IMR-90 (cell line): ENCODE measurements around the gene ACYP1. TPM values are rescaled to one million over a fixed set of nuclear protein-coding genes. Genes with fewer than 3 reads are reported as not detected.

Experiments used
- ATAC-seq: fragments of 200-7000 bp; cut with Tn5 transposase; 2 replicates; pipeline ENCODE4 v1.9.1; 2020; ENCODE audit warnings: low read depth, mild to moderate bottlenecking, moderate library complexity
- BruUV-seq: library from RNA; stranded (reverse); fragments of 400-500 nt; replicated peaks from 2 replicates; lab custom pipeline; 2021; lab: Mats Ljungman, UMichigan
- CTCF ChIA-PET: fragments of 300-600 bp; formaldehyde crosslinking; extraction: SDS; loops from one replicate; lab custom pipeline; 2021; ENCODE audit warnings: antibody characterized with exemption; lab: Yijun Ruan, JAX
- POLR2A ChIA-PET: fragments of 300-600 bp; sonication (Branson Sonifier 250); formaldehyde crosslinking; loops from one replicate; lab custom pipeline; 2022; ENCODE audit warnings: antibody characterized with exemption; ENCODE audit not compliant: unreplicated experiment; lab: Charles Lee
- DNase-seq: peaks from one replicate; pipeline ENCODE4 v3.0.0; 2013
- H2AFZ ChIP-seq: replicated peaks from 2 replicates; pipeline ENCODE3; 2013; ENCODE audit warnings: low read length, mild to moderate bottlenecking; ENCODE audit not compliant: poor library complexity
- H2AK5ac ChIP-seq: 2 replicates; pipeline ENCODE4 v1.6.1; 2013; ENCODE audit warnings: low read depth, low read length, inconsistent platforms
- H2AK9ac ChIP-seq: replicated peaks from 2 replicates; pipeline ENCODE3; 2013; ENCODE audit warnings: mild to moderate bottlenecking, low read depth, low read length, moderate library complexity; ENCODE audit not compliant: poor library complexity
- H2BK120ac ChIP-seq: 2 replicates; pipeline ENCODE4 v1.6.1; 2013; ENCODE audit warnings: low read depth, low read length, inconsistent platforms
- H2BK15ac ChIP-seq: 3 replicates; pipeline ENCODE4 v1.6.1; 2013; ENCODE audit warnings: low read depth, low read length, inconsistent platforms
- H2BK20ac ChIP-seq: 2 replicates; pipeline ENCODE4 v1.6.1; 2013; ENCODE audit warnings: low read depth, mild to moderate bottlenecking, inconsistent platforms, low read length, moderate library complexity
- H2BK5ac ChIP-seq: 2 replicates; pipeline ENCODE4 v1.6.1; 2013; ENCODE audit warnings: mild to moderate bottlenecking, low read depth, low read length, inconsistent platforms; ENCODE audit not compliant: poor library complexity, severe bottlenecking
- H3K14ac ChIP-seq: replicated peaks from 2 replicates; pipeline ENCODE4 v1.6.1; 2013; ENCODE audit warnings: low read depth, low read length, inconsistent platforms
- H3K18ac ChIP-seq: 2 replicates; pipeline ENCODE4 v1.6.1; 2013; ENCODE audit warnings: low read depth, low read length, control low read depth
- H3K23ac ChIP-seq: 2 replicates; pipeline ENCODE4 v1.6.1; 2013; ENCODE audit warnings: low read depth, low read length, inconsistent platforms
- H3K27ac ChIP-seq: 2 replicates; pipeline ENCODE4 v1.5.1; 2013; ENCODE audit warnings: mild to moderate bottlenecking, control low read depth, low read length; ENCODE audit not compliant: insufficient read depth
- H3K27me3 ChIP-seq: 2 replicates; pipeline ENCODE4 v1.6.1; 2013; ENCODE audit warnings: low read length; ENCODE audit not compliant: control insufficient read depth, insufficient read depth
- H3K36me3 ChIP-seq: 2 replicates; pipeline ENCODE4 v1.6.1; 2013; ENCODE audit warnings: low read length, mixed read lengths; ENCODE audit not compliant: control insufficient read depth, insufficient read depth
- H3K4ac ChIP-seq: 2 replicates; pipeline ENCODE4 v1.6.1; 2013; ENCODE audit warnings: low read depth, low read length, inconsistent platforms
- H3K4me1 ChIP-seq: 2 replicates; pipeline ENCODE4 v1.6.1; 2013; ENCODE audit warnings: low read length, mixed read lengths; ENCODE audit not compliant: control insufficient read depth, insufficient read depth
- H3K4me2 ChIP-seq: 2 replicates; pipeline ENCODE4 v1.6.1; 2013; ENCODE audit warnings: low read depth, mild to moderate bottlenecking, control low read depth, low read length, moderate library complexity
- H3K4me3 ChIP-seq: 2 replicates; pipeline ENCODE4 v1.5.1; 2013; ENCODE audit warnings: low read depth, mild to moderate bottlenecking, control low read depth, low read length, moderate library complexity; ENCODE audit not compliant: insufficient read depth
- H3K56ac ChIP-seq: 2 replicates; pipeline ENCODE4 v1.6.1; 2013; ENCODE audit warnings: low read length, inconsistent platforms; ENCODE audit not compliant: insufficient read depth; ENCODE audit errors: extremely low read depth
- H3K79me1 ChIP-seq, 2 experiments: 2 replicates each; pipeline ENCODE4 v1.6.1; 2013; ENCODE audit warnings: low read length in 2 of 2, inconsistent platforms in 1 of 2, low read depth in 1 of 2
- H3K9ac ChIP-seq: 2 replicates; pipeline ENCODE4 v1.6.1; 2013; ENCODE audit warnings: low read depth, low read length, control low read depth
- H3K9me1 ChIP-seq: 2 replicates; pipeline ENCODE4 v1.6.1; 2013; ENCODE audit warnings: low read length, inconsistent platforms; ENCODE audit not compliant: insufficient read depth
- H3K9me3 ChIP-seq: 2 replicates; pipeline ENCODE4 v1.6.1; 2013; ENCODE audit warnings: low read length; ENCODE audit not compliant: control insufficient read depth, insufficient read depth
- H4K20me1 ChIP-seq: 2 replicates; pipeline ENCODE4 v1.6.1; 2013; ENCODE audit warnings: low read length, inconsistent platforms; ENCODE audit not compliant: insufficient read depth
- H4K5ac ChIP-seq: 2 replicates; pipeline ENCODE4 v1.6.1; 2013; ENCODE audit warnings: mild to moderate bottlenecking, low read depth, low read length, control low read depth
- H4K8ac ChIP-seq, 2 experiments: 2 replicates each; pipeline ENCODE4 v1.6.1; 2013; ENCODE audit warnings: low read depth in 2 of 2, low read length in 2 of 2, control low read depth in 1 of 2, inconsistent platforms in 1 of 2
- H4K91ac ChIP-seq: 2 replicates; pipeline ENCODE4 v1.6.1; 2013; ENCODE audit warnings: low read depth, low read length, inconsistent platforms; ENCODE audit not compliant: insufficient read depth
- BHLHE40 ChIP-seq: fragments of 150-350 bp; IDR thresholded peaks from 2 replicates; pipeline ENCODE4 v1.6.1; 2016; ENCODE audit warnings: mild to moderate bottlenecking, low read depth, low read length
- CEBPB ChIP-seq: IDR thresholded peaks from 2 replicates; pipeline ENCODE4 v1.6.1; 2012; ENCODE audit warnings: low read depth, low read length, improper control_type of control experiment
- CHD1 ChIP-seq: IDR thresholded peaks from 2 replicates; pipeline ENCODE4 v1.6.1; 2012; ENCODE audit warnings: low read depth, low read length, improper control_type of control experiment
- ELK1 ChIP-seq: fragments of 150-350 bp; IDR thresholded peaks from 2 replicates; pipeline ENCODE4 v1.6.1; 2016; ENCODE audit warnings: low read depth, mild to moderate bottlenecking, low read length, moderate library complexity, borderline replicate concordance
- FOS ChIP-seq: fragments of 150-350 bp; IDR thresholded peaks from 2 replicates; pipeline ENCODE4 v1.6.1; 2016; ENCODE audit warnings: low read depth, low read length
- MAZ ChIP-seq: IDR thresholded peaks from 2 replicates; pipeline ENCODE4 v1.6.1; 2012; ENCODE audit warnings: low read depth, mild to moderate bottlenecking, low read length, improper control_type of control experiment, moderate library complexity, borderline replicate concordance
- MXI1 ChIP-seq: IDR thresholded peaks from 2 replicates; pipeline ENCODE4 v1.6.1; 2012; ENCODE audit warnings: low read depth, mild to moderate bottlenecking, low read length, moderate library complexity, borderline replicate concordance
- NFE2L2 ChIP-seq: fragments of 150-350 bp; IDR thresholded peaks from 2 replicates; pipeline ENCODE4 v1.6.1; 2016; ENCODE audit warnings: low read depth, mild to moderate bottlenecking, low read length
- POLR2A ChIP-seq: IDR thresholded peaks from 2 replicates; pipeline ENCODE4 v1.6.1; 2012; ENCODE audit warnings: mild to moderate bottlenecking, low read depth, low read length
- RAD21 ChIP-seq: IDR thresholded peaks from 2 replicates; pipeline ENCODE4 v1.6.1; 2012; ENCODE audit warnings: low read length, improper control_type of control experiment
- SMC3 ChIP-seq: fragments of 150-350 bp; IDR thresholded peaks from 2 replicates; pipeline ENCODE4 v1.6.1; 2016; ENCODE audit warnings: low read depth, mild to moderate bottlenecking, antibody characterized with exemption, low read length, moderate library complexity
- USF2 ChIP-seq: fragments of 150-350 bp; IDR thresholded peaks from 2 replicates; pipeline ENCODE4 v1.6.1; 2017; ENCODE audit warnings: mild to moderate bottlenecking, antibody characterized with exemption, low read length, low read depth
- WGBS, 2 experiments: methylation state at CpG; one replicate each; pipeline versions ENCODE4 v1.1.5 to v1.1.7; 2013; ENCODE audit warnings: missing lambda C conversion rate in 2 of 2; ENCODE audit not compliant: insufficient read length in 1 of 2; ENCODE audit errors: extremely low coverage in 2 of 2; 5-methylcytosine and 5-hydroxymethylcytosine counted together
- dilution Hi-C: fragments of 300-500 bp; cut with HindIII; formaldehyde crosslinking; loops from one replicate; pipeline ENCODE4 v1.14.3; 2018; ENCODE audit warnings: low sequenced_read_pairs; ENCODE audit not compliant: unreplicated experiment
- in situ Hi-C: fragments of 300-500 bp; cut with MboI; formaldehyde crosslinking; loops from 3 replicates; pipeline ENCODE4 v1.14.3; 2019; ENCODE audit warnings: low sequenced_read_pairs, inconsistent platforms, mixed read lengths
- intact Hi-C: fragments of 100-400 bp; cut with micrococcal nuclease; formaldehyde crosslinking; loops from 2 replicates; pipeline ENCODE4 v1.10.0; 2022
- polyA plus RNA-seq, 3 experiments: library from polyadenylated mRNA; depleted of rRNA; stranded (reverse); fragments of >200 nt; gene quantifications; 2 replicates each; pipeline ENCODE4 v1.2.3, GENCODE V29; 2012; ENCODE audit warnings: low replicate concordance in 1 of 3
- total RNA-seq: library from RNA; depleted of rRNA; stranded (reverse); fragments of >200 nt; gene quantifications from 2 replicates; pipeline ENCODE4 v1.2.3, GENCODE V29; 2012
- TF ChIP-seq, protein P1 (sequence below): conservative IDR thresholded peaks from 2 replicates; pipeline ENCODE4 v1.5.1; 2012; ENCODE audit warnings: mild to moderate bottlenecking, low read depth, low read length, improper control_type of control experiment

The ACYP1 gene
- total and polyA plus RNA-seq, 2 of the 4 experiments (the other 2 are of a cell fraction): 4.1 to 24.0 TPM

- in situ Hi-C loops: no loop called here
These were observed 28.9 kb upstream of the ACYP1 start for GRCh38 chr14:75092698-75093097.

More at GRCh38 chr14:75092698-75093097, 28.9 kb upstream of the ACYP1 start:
- Histone ChIP-seq H2BK20ac (no peak overlapping the region), H3K56ac (no peak overlapping the region), H3K36me3 (peaks cover 24% of the 10 kb centered on the region), H3K9me1 (no peaks in the 10 kb centered on the region), H2AK9ac (no peak overlapping the region), H2AFZ (no peak overlapping the region), H4K20me1 (no peaks in the 10 kb centered on the region), H3K4ac (no peak overlapping the region), H3K9me3 (no peaks in the 10 kb centered on the region), H3K27me3 (no peaks in the 10 kb centered on the region), H4K8ac (no peak overlapping the region), H2BK5ac (no peak overlapping the region), H2BK15ac (no peak overlapping the region), H4K91ac (no peak overlapping the region), H3K79me1 (peaks cover 0 to 3% of the 10 kb centered on the region in 2 experiments; a peak in 1 of 4 replicates), H4K5ac (no peak overlapping the region), H3K4me1 (0 out of 2 replicates have a peak, but pooled peaks cover 3% of the 10 kb centered on the region), H3K4me3 (no peak overlapping the region), H3K4me2 (no peak overlapping the region), H2AK5ac (no peak overlapping the region), H3K9ac (no peak overlapping the region), H2BK120ac (no peak overlapping the region), H3K23ac (no peak overlapping the region), H3K14ac (no peak overlapping the region), H3K27ac (no peak overlapping the region), H3K18ac (no peak overlapping the region)
- no TSS peak for BruUV-seq
- POLR2A ChIA-PET: no interaction called here
- CTCF ChIA-PET: interaction anchor here (0.6 to 0.7 kb wide), 2 partner anchors 10 to 104 kb away, joined by 3 read pairs; no protein-coding TSS in a partner anchor
- TF ChIP-seq RAD21: no peak
- no peak for TF ChIP-seq FOS
- TF ChIP-seq BHLHE40: no peak
- TF ChIP-seq SMC3: no peak
- TF ChIP-seq CHD1: no peak
- TF ChIP-seq ELK1: no peak
- TF ChIP-seq MXI1: no peak
- TF ChIP-seq CEBPB: no peak
- TF ChIP-seq USF2: no peak
- TF ChIP-seq, protein P1, sequence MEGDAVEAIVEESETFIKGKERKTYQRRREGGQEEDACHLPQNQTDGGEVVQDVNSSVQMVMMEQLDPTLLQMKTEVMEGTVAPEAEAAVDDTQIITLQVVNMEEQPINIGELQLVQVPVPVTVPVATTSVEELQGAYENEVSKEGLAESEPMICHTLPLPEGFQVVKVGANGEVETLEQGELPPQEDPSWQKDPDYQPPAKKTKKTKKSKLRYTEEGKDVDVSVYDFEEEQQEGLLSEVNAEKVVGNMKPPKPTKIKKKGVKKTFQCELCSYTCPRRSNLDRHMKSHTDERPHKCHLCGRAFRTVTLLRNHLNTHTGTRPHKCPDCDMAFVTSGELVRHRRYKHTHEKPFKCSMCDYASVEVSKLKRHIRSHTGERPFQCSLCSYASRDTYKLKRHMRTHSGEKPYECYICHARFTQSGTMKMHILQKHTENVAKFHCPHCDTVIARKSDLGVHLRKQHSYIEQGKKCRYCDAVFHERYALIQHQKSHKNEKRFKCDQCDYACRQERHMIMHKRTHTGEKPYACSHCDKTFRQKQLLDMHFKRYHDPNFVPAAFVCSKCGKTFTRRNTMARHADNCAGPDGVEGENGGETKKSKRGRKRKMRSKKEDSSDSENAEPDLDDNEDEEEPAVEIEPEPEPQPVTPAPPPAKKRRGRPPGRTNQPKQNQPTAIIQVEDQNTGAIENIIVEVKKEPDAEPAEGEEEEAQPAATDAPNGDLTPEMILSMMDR: no peak
- no peak for TF ChIP-seq POLR2A
- TF ChIP-seq NFE2L2: no peak
- TF ChIP-seq MAZ: no peak
- no peak for DNase-seq
- WGBS, 2 experiments: no CpG with 5 or more reads among the region's 2 CpGs
- dilution Hi-C loops (no loop called here), intact Hi-C loops (no loop called here)
- no peak for ATAC-seq
